ENCODE measurements around the gene EHD1.

The EHD1 gene

DNA sequence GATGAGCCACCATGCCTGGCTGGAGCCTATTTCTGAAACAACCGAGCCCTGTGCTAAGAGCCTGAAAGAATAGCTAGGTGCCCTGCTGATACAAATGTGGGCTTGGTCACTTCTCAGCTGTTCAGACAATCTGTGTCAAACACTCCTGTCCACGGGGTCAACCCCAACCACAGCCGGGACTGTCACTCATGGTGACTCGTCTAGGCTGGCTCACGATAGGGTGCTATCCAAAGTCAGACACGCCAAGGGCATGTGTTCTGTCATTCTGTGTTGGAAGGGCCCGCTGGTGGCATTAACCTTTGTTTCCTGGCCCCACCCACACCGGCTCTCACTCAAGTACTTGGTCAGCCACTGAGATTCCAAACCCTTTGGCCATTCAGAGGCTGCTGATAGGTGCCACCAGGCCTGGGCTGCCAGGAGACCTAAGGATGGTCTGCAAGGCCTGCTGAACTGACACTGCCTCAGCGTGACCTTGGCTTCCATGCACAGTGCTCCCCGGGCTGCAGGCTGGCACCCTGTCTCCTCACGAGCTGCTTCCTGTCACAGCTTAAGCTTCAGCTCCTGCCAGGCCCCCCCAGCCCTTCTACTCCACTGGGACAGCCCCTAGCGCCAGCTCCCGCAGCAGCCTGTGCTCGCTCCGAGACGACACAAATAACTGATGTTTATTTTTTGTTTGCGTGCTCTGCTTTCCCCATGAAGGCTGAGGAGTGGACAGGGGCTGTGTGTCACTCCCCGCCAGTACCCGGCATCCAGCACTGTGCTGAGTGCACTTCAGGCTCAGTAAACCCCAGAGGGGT lies 19.8 kb downstream of the EHD1 start:
- DNase-seq (ENCODE audit: extremely low read depth, insufficient read length): peak; percentile 66
- H3K27me3 ChIP-seq (replicated peaks; ENCODE audit: control insufficient read depth, insufficient read depth, low read length): no peaks in the 10 kb centered on the region
- TF ChIP-seq CTCF (IDR thresholded peaks at IDR 0.05; ENCODE audit: insufficient read depth, low read length, poor library complexity, severe bottlenecking): no peak
- peak overlapping the region; percentile 18; the same call in 1 of the 2 replicates for H3K4me3 ChIP-seq (replicated peaks; ENCODE audit: low read depth, low read length)
- H3K36me3 ChIP-seq (ENCODE audit: control insufficient read depth, insufficient read depth, low read length): peaks cover 52% of the 10 kb centered on the region

DNA sequence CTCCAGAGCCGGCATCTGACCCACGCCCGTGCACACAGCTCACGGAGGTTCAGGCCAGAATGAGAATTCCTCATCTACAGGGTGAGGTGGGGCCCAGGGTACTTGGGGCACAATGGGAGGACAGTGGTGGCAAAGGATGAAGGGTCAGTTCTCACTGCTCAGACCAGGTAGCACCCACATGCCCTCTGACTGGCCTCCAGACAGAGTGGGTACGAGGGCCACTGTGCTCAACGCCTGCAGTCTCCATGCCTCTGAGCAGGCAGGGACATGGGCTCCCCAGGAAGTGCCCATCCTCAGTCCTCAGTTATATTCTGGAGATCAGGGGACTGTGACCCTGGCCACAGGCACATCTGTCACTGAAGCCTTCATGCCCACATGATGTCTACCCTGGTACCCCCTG lies 20.9 kb downstream of the EHD1 start:
- Histone ChIP-seq H3K4me3 (replicated peaks; ENCODE audit: low read depth, low read length) (no peak overlapping the region), H3K36me3 (ENCODE audit: control insufficient read depth, insufficient read depth, low read length) (peaks cover 51% of the 10 kb centered on the region), H3K27me3 (replicated peaks; ENCODE audit: control insufficient read depth, insufficient read depth, low read length) (no peaks in the 10 kb centered on the region)
- no peak for DNase-seq (ENCODE audit: extremely low read depth, insufficient read length)
- no peak for TF ChIP-seq CTCF (IDR thresholded peaks at IDR 0.05; ENCODE audit: insufficient read depth, low read length, poor library complexity, severe bottlenecking)

DNA sequence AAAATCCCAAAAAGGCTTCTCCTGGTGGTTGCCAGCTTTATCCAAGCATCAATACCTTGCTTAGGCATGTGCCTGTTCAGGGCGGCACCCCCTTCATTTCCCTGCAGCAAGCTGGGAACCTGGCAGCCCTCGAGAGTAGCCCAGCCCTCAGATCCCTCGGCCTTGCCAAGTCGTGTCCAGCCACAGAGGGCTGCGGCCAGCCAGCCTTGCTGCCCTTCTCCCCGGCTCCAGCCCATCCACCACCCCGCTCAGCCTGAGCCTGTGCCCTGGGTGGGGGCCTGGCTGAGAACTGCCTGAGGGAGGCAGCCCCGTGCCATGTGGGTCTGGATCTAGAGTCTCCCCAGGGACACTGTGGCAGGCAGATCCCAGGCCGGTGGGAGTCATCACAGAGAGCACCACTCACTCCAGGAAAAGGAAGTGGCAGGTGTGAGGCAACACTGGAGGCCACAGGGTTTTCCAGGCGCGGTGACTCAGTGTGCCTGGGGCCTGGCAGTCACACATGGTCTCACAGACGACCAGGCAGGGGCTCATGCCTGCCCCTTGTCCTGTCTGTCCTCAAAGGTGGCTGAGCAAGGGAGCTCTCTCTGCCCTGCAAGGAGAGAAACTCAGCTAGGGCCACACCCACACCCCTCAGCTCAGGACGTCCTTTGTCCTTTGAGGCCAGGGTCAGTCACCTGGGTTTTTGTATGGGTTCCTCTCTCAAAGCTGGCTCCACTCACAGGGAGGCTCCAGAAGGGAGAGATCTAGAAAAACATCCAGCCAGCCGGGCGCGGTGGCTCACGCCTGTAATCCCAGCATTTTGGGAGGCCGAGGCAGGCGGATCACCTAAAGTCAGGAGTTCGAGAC lies 21.8 kb downstream of the EHD1 start:
- H3K4me3 ChIP-seq (replicated peaks; ENCODE audit: low read depth, low read length): no peak overlapping the region
- peaks cover 53% of the 10 kb centered on the region for H3K36me3 ChIP-seq (ENCODE audit: control insufficient read depth, insufficient read depth, low read length)

GRCh38 chr11:64855596-64856304 lies 22.7 kb downstream of the EHD1 start:
- no peak for DNase-seq (ENCODE audit: extremely low read depth, insufficient read length)
- H3K36me3 ChIP-seq (ENCODE audit: control insufficient read depth, insufficient read depth, low read length): peaks cover 53% of the 10 kb centered on the region
- no peak for TF ChIP-seq CTCF (IDR thresholded peaks at IDR 0.05; ENCODE audit: insufficient read depth, low read length, poor library complexity, severe bottlenecking)
- no peak overlapping the region for H3K4me3 ChIP-seq (replicated peaks; ENCODE audit: low read depth, low read length)
- no peaks in the 10 kb centered on the region for H3K27me3 ChIP-seq (replicated peaks; ENCODE audit: control insufficient read depth, insufficient read depth, low read length)

More for the DNA sequence above, 21.8 kb downstream of the EHD1 start:
- no peak for TF ChIP-seq CTCF (IDR thresholded peaks at IDR 0.05; ENCODE audit: insufficient read depth, low read length, poor library complexity, severe bottlenecking)
- DNase-seq (ENCODE audit: extremely low read depth, insufficient read length): no peak
- no peaks in the 10 kb centered on the region for H3K27me3 ChIP-seq (replicated peaks; ENCODE audit: control insufficient read depth, insufficient read depth, low read length)

GRCh38 chr11:64854534-64855502 lies 23.6 kb downstream of the EHD1 start:
- peaks cover 50% of the 10 kb centered on the region for H3K36me3 ChIP-seq (ENCODE audit: control insufficient read depth, insufficient read depth, low read length)
- DNase-seq (ENCODE audit: extremely low read depth, insufficient read length): no peak
- no peaks in the 10 kb centered on the region for H3K27me3 ChIP-seq (replicated peaks; ENCODE audit: control insufficient read depth, insufficient read depth, low read length)
- no peak for TF ChIP-seq CTCF (IDR thresholded peaks at IDR 0.05; ENCODE audit: insufficient read depth, low read length, poor library complexity, severe bottlenecking)
- no peak overlapping the region for H3K4me3 ChIP-seq (replicated peaks; ENCODE audit: low read depth, low read length)

Data from GM06990 (cell line).